ENCODE results near the gene EFEMP2.
"Not testable (repeated sequence)": the region's sequence is repeated elsewhere in the genome, so short reads cannot be mapped to it uniquely, and the experiment has no call there.

The EFEMP2 gene

DNA sequence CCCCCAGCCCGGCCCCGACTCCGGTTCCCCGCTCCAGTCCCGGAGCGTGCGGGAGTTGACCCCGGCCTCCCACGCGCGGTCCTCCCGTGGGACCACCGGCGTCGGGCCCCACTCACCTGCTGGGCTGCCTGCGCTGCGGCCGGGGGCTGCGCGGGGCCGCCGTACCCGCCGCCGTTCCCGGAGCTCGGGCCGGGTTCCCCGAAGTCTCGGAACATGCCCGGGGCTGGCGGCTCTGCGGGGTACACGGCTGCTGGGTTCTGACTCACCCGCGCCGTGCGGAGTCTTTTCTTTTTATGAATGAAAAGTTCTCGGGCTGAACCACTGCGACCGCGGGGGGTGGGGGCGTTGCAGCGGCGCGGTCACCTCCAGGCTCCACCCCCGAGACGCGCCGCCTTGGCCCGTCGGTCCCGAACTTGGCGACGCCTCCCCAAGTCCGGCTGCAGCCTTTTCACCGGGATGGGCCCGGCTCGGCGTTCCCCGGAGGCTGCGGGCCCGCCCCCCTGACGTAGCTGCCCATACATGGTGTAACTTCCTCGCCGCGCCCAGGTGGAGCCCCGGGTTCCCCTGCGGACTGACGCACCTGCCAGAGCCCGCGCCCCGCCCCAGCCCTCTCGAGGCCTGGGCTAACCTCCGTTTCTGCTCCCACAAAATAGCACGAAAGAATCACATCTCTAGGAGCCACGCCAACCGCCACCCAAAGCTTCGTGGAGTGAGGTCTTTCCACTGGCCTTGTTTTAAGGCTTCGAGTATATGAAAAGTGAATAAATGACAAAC lies 27.7 kb upstream of the EFEMP2 start, which contains the start of gene FOSL1:
Gene FOSL1, minus strand, starts transcription at position 264 of the 774 bp plus-strand sequence. Its CDS starts 49 bp downstream, at position 215.
- DNase-seq: peak; percentile 93

DNA sequence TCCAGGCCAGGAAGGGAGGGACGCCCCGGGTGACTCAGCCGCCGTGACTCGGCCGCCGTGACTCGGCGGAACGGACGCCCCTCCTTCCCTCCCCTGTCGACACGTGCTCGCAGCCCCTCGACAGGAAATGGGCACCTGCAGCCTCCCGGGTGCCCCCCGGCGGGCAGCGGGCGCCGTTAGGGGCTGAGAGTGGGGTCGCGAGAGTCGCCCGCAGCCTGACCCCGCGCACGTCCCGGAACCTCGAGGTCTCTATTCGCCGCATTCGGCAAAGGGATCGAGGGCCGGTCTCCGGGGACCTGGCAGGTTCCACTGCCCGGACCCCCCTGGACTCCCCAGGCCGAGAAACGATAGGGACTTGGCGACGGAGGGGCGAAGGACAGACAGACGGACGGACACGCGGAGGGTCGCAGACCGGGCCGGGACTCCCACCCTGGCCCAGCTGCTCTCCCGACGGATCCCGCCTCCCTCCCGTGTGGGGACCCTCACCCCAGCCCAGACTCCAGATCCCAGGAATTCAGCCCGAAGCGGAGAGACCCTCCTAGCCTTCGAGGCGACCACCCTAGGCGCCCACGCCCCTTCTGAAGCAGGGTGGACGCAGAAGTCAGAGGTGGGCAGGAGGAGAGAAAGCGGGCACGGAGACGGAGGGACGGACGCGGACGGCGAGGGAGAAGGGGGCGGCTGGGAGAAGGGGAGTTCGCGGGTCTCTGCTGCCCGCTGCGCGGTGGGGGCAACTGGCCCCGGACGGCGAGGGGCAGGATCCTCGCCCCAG lies 26.9 kb upstream of the EFEMP2 start:
- peak; percentile 80 for DNase-seq

DNA sequence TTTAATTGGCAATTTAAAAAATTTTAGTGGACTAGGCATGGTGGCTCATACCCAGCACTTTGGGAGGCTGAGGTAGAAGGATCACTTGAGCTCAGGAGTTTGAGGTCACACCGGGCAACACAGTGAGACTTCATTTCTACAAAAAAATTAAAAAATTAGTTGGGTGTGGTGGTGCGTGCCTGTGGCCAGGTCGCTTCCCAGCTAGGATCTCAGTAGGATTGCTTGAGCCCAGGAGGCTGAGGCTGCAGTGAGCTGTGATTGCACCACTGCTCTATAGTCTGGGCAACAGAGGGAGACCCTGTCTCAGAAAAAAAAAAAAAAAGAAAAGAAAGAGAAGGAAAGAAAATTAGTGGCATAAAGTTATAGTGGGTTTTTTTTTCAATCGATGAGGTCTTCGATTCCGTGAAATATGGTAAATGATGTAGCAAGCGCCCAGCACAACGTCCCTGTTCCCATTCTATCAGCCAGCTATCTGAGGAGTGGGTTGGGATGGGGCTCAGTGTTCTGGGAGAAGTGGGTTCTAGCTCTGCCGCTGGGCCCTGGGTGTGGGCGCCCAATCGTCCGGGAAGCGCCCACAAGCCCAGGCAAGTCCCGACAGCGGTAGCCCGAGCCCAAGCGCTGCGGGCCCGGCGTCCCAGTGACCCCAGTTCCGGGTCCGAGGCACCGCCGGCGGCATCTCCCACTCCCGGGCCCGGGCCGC lies 26.2 kb upstream of the EFEMP2 start:
- no peak for DNase-seq

DNA sequence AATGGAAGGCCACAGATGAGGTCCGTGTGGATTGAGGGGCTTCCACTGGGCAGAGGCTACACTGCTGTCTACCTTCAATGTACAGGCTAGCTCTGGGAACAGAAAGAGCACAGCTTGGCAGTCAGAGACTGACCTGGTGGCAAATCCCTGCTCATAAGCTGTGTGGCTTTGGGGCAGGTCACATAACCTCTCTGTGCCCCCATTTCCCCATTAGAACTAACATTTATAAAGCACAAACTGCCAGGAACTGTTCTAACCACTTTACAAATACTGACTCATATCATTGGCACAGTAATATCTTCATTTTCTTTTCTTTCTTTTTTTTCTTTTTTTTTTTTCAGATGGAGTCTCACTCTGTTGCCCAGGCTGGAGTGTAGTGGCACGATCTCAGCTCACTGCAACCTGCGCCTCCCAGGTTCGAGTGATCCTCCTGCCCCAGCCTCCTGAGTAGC lies 24.4 kb upstream of the EFEMP2 start:
- DNase-seq: no peak

DNA sequence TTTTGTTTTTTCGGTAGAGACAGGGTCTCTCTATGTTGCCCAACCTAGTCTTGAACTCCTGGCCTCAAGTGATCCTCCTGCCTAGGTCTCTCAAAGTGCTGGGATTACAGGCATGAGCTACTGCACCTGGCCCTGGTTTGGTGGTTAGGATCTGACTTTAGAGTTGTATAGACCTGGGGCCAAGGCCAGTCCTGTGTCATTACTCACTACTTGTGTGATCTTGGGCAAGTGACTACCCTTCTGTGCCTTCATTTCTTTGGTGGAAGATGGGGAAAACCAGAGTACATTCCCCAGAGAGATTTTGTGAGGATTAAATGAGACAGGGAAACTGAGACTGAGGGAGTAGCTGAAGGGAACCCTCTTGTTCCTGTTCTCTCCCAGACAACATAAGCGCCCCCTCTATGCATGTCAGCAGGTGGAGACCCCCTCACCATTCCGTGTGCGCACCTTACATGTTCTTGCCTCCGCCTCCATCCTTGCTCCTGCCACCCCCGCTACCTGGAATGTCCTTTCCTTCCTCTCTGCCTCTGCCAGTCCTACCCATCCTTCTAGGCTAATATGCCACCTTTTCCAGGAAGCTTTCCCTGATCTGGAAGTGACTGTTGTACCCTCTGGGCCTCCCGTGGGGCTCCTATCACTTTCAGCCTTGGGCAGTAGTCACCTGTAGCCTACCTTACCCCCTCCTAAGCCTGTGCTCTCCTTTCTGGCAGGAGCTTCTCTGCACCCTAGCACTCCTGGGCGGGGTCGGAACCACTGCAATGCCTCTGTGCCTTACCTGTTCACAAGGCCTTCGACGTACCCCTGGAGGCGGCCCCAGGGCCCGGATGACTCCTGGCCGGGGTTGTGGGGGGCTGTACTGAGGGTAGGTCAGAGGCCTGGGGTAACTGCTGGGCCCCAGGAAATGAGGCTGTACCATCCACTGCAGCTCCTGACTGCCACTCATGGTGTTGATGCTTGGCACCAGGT lies 23.7 kb upstream of the EFEMP2 start:
- DNase-seq: no peak

DNA sequence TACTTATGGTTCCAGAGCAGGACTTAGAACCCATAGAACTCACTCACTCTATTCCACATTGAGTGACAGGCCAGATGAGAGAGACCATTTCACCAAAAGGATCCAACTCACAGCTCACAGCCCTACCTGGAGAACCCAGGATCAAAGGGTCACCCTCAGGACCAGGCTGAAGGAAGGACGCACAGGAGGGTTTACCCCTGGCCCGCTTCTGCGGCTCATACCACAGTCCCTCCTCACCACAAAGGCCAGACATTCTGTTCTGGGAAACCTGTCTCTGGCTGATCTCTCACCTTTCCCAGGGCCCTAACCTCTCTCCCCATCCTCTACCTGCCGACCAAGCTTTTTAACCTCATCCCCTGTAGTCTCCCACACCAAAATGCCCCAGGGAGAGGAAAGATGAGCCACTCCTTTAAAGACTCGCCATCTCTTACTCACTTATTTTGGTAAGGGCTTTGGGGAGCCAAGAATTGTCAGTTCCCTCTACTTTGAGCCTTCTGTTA lies 22.9 kb upstream of the EFEMP2 start:
- DNase-seq: no peak

DNA sequence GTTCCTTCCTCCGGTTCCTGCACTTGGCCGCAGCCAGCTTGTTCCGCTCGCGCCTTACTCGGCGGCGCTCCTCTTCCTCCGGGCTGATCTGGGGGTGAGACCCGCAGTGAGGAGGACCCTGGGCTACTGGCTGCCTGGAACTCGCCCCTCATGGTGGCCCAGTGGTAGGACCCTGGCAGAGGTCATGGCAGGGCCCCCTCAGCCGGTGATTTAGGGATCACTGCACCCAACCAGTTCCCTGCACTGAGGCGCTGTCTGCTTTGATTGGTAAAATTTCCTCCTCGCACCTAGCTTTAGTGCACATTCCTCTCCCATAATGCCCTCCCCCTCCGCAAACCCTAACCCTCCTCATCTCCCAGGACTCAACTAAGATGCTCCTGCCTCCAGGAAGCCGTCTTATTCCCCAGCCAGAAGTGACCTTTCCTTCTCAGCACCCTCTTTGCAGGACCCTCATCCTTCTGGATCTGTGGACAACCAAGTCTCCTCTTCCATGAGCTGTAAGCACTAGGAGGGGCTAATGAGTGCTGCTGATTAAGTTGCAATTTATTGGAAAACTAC lies 21.5 kb upstream of the EFEMP2 start:
- peak; percentile 46 for DNase-seq

DNA sequence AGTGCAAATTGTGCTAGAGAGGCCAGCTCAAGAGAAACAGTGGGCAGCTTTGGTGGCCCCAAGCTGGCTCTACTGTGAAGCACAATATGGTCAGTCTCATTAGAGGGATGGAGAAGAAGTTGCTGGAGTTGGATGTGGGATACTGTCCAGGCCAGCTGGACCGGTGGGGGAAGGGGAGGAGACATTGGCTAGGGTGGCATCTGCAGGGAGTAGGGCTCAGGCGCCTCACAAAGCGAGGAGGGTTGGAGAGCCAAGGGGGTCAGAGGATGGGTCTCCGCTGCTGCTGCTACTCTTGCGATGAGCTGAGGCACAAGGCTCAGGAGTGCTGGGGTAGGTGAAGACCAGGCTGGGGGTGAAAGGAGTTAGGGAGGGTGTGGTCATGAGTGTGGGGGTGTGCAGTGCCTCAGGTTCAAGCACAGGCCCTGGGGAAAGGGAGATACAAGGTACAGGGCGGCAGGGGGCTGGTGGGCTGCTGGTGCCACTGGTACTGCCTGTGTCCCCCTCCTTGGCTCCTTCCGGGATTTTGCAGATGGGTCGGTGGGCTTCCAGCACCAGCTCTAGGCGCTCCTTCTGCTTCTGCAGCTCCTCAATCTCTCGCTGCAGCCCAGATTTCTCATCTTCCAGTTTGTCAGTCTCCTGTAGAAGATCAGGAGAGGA lies 20.2 kb upstream of the EFEMP2 start:
- DNase-seq: no peak

DNA sequence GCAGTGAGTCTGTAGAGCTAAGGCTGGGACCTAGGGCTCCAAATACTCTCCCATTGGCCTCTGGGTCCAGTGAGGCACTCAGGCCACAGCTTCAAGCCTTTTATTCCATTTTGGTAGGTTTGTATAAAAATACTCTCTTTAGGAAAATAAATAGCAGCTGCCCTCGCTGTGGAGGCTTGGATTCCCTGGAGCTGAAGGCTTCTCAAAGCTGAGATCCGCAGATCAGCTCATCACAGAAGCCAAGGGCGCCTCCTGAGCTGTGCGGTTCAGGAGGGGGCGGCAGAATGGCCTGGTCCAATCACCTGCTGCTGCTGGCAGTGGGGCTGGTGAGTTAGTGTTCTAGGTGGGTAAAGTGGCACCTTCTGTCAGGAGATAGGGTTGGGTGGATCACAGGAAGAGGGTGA lies 19.5 kb upstream of the EFEMP2 start:
- DNase-seq: not testable (repeated sequence)

DNA sequence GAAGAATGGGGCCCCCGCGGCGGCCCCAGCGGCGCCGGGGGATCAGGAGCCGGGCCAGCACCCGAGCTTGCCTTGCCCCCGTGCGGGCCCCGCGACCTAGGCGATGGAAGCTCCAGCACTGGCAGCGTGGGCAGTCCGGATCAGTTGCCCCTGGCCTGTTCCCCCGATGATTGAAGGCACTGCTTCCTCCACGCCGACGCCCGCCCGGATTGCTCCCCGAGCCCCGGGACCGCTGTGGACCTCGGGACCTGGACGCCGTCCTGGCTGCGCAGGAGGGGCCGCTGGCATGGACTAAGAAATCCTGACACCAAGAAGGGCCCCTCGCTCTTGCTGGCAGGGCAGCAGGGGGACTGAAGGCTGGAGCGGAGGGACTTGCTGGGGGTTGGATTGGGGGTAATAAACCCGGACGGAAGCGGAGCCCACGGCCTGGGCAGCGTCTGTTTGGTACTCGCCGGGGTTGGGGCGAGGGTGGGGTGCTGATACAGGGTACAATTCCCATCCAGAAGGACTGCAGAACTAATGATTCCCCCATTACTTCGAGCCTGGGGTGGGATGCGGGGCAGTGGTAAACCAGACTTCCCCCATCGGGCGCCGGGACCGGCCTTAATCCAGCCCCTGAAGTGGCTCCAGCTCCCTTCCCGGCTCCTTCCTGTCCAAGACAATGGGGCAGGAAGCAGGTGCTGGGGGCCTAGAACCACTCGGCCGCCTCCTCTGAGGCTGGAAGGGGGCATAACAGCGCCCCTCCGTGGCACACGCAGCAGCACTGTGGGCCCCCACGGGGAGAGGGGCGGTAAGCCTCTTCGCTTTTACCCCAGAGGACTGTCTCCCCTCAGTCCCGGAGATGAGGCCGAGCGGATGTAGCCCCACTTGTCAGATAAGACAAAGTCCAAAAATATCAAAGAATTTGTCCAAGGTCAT lies 18.9 kb upstream of the EFEMP2 start:
- DNase-seq: no peak

DNA sequence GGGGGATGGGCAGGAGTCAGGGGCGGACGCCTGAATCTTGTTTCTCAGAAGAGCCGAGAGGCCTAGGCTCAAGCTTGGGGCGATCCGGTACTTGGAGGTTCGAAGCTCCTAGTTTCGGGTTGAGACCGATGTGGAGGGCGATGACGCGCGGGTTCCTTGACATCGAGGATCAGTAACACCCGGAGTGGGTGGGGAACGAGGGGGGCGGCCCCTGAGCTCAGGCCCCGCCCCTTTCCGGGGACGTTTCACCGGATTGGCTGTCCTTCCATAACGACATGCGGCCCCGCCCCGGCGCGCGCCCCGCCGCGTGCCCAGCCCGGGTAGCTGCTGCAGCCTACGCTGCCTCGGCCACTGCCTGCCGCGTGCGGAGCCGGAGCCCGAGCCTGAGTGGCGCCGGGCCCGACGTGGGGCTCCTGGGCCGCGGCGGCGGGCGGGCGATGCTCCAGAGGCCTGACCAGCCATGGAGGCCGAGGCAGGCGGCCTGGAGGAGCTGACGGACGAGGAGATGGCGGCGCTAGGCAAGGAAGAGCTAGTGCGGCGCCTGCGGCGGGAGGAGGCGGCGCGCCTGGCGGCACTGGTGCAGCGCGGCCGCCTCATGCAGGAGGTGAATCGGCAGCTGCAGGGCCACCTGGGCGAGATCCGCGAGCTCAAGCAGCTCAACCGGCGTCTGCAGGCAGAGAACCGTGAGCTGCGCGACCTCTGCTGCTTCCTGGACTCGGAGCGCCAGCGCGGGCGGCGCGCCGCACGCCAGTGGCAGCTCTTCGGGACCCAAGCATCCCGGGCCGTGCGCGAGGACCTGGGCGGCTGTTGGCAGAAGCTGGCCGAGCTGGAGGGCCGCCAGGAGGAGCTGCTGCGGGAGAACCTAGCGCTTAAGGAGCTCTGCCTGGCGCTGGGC lies 18.0 kb upstream of the EFEMP2 start, which contains the start of gene CCDC85B:
Gene CCDC85B, plus strand, starts transcription at position 350 of the 895 bp plus-strand sequence. Its CDS starts 111 bp downstream, at position 461.
- peak; percentile 99 for DNase-seq

DNA sequence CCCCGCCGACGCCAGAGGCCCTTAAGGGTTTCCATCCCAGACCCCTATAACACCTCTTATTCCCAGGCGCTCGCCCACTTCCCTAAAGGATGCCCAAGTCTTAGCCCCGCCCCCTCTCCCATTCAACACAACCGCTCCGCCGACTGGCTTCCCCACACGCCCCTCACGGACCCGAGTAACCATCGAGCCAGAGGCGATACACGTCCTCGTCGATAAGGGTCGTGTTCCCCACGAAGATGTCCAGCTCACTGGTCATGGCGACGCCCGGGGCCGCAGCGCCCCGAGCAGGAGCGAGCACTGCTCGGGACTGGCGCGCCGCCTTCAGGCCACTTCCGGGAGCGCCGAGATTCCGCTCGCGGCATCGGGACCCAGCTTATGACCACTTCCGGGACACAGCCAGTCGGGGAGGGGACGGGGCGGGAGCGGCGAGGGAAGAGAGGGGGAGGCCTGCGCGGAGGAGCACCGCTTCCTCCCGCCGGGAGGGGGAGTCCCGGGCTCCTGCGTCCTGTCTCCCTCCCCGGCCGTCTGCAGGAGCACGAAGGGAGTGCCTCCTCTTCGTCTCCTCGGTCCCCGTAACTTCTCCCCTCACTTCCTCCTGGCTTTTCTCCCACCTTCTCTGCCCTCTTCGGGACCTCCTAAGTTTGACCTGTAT lies 15.7 kb upstream of the EFEMP2 start, which contains the start of gene FIBP:
Gene FIBP, minus strand, starts transcription at position 309 of the 652 bp plus-strand sequence. Its CDS starts 53 bp downstream, at position 256.
- peak; percentile 97 for DNase-seq

DNA sequence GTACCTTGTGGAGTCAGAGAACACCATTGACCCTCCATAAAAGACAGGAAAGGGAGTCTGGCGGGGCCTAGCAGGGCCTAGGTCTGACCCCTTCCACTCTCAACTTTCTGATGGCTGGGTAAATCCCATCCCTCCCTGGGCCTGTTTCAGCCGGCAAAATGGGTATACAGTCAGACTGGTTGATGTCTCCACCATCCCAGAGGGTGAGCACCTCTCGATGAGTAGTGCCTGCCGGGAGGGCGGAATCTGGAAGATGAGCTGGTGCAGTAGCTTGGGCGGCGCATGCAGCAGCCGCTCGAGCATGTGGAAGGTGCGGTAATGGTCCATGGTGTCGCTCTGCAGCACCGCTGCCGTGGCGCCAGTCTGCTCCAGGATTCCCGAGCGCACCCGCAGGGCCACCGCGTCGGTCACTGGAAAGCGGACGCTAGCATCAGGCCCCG lies 15.1 kb upstream of the EFEMP2 start:
- no peak for DNase-seq

DNA sequence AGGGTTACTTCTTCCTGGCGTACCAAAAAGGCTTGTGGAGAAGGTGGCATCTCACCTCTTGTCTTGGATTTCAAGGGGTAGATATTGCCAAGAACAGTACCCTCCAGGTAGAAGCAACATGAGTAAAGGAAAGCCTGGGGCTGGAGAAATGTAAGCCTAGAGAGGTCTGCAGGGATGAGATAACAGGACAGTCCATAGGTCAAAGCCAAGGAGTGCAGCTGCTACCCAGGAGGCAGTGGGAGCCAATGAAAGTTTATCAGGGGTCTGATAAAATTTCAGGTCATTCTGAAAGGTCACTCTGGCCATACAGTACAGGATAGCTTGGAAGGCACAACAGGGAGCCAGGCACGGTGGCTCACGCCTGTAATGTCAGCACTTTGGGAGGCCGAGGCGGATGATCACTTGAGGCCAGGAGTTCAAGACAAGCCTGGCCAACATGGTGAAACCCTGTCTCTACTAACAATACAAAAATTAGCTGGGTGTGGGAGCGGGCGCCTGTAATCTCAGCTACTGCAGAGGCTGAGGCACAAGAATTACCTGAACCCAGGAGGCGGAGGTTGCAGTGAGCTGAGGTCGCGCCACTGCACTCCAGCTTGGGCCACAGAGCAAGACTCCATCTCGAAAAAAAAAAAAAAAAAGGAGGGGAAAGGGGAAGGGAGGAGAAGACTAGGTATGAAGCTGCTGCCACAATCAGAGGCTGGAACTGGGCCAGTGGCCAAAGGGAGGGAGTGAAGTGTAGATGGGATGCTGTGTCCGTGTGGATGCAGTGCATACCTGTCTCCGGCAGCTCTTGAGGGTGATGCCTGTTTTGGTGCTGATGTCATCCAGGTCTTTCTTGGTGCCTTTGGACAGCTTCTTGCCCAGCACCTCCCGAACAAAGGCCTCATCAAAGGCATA lies 14.5 kb upstream of the EFEMP2 start:
- DNase-seq: no peak

DNA sequence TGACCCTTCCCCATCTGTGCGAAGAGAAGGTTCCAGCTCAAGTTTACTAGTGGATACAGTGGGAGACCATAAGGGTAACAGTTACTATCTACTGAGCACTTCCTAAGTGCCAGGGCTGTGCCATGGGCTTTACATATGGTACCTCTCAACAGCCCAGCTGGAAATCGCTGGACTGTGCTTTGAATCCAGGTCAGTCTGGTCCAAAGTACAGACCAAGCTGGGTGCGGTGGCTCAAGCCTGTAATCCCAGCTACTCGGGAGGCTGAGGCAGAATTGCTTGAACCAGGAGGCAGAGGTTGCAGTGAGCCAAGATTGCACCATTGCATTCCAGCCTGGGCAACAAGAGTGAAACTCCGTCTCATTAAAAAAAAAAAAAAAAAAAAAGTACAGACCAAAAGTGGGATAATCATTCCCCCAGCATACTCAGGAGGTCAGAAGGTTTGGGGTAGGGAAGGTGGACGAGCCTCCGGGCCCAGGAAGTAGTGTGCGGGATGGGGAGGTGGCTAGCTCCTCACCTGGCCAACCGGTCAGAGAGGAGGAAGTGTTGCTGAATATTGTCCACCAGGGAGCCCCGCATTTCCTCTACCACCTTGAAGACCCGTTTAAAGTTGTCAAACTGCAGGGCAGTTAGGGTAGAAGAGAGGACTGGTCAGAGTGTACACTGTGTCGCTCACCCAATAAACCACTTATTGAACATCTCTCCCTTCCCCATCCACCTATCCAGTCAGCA lies 13.4 kb upstream of the EFEMP2 start:
- no peak for DNase-seq

DNA sequence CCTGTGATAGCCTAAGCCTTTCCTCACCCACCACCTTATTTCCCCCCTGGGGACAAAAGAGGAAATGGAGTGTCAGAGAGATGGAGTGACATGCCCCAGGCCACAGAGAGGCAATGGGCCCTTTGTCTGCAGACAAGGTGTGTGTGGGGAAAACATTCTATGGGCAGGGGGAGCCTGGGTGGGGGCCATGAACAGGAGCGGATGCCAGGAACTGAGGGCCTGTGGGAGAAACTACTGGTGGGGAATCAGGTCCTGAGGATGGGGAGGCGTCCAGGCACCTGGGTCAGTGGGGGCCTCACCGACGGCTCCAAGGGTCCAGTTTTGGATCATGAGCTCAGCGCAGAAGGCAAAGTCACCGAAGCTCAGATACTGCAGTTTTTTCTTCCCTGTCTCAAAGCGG lies 12.6 kb upstream of the EFEMP2 start:
- no peak for DNase-seq

Data from inflammatory macrophage treated with lipopolysaccharide for 4 hours (primary cell).